Stimulated activated CD4-positive, alpha-beta T cell treated with anti-CD3 and anti-CD28 coated beads, Interleukin-15, amount 100 ng/mL, for 1 hour (primary cell): ENCODE data around the gene STAT5A.
A peak's percentile ranks its signal among the peaks of the same experiment; 100 is the strongest.
"Not testable (repeated sequence)": the region's sequence is repeated elsewhere in the genome, so short reads cannot be mapped to it uniquely, and the experiment has no call there.

Source experiments
- DNase-seq, 2 donors: peaks; one replicate each; pipeline ENCODE4 v3.0.0-alpha.2; 2020; ENCODE audit warnings: low read depth in 1 of 2, low spot score in 1 of 2

The STAT5A gene

DNA sequence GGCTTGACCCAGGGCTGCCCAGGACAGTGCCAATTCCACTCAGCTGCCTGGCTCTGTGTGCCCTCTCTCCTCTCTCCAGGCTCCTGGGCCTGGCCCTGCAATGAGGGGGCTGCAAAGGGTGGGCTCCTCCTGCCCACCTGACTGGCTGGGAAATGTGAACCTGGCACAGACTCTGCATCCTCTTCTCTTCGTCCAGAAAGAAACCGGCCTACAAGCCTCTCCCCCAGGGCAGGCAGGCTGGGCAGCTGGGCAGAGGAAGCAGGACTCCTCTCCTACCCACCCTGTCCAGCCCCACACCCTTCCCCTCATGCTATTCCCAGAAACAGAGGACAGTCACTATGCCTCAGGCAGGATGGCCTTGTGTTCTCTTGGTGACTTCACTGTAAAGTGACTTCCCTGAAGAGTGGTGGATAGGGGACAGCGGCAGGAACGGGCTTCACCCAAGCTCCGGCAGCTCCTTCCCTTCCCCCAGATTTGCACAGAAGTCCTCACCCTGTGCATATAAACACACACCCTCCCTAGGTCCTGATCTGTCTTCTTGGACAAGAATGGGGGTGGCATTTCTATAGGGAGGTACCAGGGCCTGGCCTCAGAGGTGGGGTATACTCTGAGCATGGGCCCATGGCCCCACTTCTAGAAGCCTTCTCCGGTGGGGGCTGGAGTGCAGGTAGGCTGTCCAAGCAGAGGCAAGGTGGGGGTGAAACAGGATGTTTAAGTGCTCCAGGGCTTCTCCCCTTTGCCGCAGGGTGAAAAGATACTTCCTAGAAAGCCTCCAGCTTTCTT, 4.9 kb upstream of the STAT5A start:
- no peak for DNase-seq

DNA sequence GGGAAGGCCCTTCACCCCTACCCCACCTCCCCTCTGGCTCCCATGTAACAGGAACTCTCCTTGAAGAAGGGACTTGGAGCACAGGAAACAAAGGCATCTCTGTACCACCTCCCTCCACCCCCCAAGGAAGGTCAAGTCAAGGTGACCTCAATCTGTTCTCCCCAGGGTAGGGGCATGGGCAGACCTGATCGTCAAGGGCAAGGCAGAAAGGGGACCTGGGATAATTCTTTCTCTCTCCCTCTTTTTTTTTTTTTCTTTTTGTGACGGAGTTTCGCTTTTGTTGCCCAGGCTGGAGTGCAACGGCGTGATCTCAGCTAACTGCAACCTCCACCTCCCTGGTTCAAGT, 4.3 kb upstream of the STAT5A start:
- DNase-seq = no peak

DNA sequence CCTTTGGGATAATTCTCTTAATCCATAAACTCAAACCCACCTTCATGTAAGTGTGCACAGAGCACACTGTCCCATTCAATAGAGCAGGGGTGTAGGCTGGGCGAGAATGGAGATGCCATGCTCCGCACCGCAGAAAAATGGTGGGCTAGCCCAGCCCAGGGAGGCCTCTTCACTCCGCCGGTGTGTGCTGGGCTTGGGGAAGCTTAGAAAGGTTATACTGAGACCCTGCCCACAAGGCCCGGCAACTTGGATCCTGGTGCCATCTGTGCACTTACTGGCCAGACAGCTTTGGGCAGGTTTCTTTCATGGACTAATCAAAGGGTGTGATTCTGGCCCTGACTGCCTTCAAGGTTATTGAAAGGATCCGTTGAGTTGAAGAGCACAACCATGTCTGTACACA, 3.7 kb upstream of the STAT5A start:
- DNase-seq = no peak

DNA sequence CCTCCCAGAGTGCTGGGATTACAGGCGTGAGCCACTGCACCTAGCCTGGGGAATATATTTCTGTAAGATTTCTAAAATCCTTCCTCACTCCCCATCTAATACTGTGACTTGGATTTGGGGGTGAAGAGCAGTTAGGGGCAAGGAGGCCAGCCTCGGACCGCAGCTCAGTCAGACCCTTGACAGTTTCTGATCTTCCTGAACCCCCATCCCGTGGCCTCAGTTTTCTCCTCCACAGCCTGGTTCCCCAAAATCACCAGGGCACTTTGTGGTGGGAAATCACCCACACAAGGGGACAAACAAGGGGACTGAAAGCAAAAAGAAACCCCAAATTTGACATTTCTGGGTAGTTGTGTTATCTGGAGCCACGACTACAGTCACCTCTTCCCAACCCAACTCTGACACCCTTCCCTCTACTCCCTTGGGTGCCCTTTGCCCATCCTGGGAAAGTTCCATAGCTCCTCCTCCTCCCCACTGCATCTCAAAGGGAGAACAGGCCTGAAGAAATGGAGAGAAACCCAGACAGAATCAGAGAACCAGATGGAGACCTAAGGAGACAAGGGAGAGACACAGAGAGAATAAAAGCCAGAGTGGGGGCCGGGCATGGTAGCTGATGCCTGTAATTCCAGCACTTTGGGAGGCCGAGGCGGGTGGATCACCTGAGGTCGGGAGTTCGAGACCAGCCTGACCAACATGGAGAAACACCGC, 2.8 kb upstream of the STAT5A start:
- DNase-seq = no peak

DNA sequence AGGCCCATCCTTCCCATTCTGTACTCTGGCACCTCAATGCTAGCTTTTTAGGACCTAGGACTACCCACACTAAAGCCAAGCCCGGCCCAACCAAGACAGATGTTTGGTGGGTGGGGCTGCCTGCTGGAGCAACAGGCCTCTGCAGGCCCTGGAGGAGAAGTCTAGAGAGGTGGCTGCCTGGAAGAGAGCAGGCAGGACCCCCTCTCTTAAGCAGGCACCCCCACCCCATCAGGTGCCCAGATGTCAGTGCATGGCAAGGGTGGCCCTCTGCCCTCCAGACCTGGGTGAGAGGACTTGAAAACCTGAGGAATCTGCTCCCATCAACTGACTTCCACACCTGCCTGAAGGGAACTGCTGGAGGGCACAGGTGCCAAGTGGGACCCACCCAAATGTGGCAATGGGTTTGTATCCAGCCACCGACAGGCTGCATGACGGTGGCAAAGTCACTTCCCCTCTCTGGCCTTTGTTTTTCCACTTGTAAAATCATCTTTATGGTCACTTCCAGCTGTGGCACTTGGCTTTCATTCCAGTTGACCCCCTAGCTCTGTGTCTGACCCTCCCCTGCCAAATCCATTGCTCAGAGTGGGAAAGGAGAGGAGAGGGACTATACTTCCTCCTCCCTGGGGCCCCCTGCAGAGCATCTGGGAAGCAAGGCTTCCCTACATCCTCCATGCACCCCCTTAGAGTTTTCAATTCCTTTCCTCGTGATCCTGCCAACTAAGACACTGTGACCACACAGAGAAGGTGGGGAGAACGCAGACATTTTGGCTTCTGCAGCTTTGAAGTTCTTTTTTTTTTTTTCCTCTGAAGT, 1.7 kb upstream of the STAT5A start:
- peak in 1 of 2 donors; percentile 16 for DNase-seq

DNA sequence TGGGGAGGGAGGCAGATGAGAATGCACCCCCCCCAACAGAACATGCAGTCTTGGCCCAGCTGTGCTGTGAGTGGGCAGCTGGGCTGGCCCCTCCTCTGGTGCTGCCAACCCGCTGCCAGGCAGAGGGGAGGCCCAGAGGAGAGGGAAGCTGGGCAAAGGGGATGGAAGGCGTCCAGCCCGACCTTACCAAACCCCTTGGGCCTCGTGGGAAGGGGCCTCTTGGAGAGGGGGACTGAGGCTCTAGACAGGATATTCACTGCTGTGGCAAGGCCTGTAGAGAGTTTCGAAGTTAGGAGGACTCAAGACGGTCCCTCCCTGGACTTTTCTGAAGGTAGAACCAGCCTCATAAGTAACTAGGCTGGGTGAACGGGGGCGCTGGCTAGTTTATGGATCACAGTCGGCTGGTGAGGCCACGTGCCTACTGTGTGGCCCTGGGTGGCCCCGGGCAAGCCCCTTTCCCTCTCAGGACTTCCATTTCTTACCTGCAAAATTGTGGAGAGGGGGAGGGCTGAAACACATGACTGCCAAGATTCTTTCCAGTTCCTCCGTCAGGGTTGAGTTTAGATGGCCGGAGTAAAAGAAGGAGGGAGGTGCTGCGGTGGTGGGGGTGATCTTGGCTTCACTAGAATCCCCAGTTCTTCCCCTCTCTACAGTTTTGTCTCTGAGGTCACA, 857 bp upstream of the STAT5A start:
- DNase-seq = peak in 1 of 2 donors; percentile 31

DNA sequence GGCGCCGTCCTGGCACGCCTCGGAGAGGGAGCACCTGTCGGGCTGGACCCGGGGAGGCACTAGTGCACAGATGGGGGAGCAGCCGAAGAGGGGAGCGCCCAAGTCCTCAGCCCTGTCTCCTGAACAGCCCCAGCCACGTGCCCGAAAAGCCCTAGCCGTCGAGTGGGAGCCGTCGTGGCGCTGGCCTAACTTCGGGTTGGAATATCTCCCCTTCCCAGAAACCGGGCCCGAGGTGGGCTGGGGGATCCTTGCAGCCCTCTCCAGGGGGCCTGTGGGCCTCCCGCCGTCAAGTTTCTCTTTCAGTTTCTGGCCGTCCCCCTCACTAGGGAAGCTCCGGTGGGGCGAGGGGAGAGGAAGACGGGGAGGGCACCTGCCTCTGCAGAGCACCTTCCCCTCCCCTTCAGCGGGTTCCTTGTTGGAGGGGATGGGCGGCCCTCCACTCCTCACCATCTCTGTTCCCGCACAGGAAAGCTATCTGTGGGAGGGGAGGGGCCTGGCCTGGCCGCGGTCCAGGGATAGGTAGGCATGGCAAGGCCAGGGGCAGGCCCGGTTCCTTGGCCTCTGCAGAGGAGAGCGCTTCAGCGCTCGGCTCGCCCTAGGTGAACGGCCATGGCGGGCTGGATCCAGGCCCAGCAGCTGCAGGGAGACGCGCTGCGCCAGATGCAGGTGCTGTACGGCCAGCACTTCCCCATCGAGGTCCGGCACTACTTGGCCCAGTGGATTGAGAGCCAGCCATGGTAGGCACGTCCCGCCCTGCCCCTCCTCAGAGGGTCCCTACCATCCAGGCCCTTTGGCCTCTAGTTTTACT, 709 bp downstream of the STAT5A start:
- peak; percentile 31 to 63 for DNase-seq

DNA sequence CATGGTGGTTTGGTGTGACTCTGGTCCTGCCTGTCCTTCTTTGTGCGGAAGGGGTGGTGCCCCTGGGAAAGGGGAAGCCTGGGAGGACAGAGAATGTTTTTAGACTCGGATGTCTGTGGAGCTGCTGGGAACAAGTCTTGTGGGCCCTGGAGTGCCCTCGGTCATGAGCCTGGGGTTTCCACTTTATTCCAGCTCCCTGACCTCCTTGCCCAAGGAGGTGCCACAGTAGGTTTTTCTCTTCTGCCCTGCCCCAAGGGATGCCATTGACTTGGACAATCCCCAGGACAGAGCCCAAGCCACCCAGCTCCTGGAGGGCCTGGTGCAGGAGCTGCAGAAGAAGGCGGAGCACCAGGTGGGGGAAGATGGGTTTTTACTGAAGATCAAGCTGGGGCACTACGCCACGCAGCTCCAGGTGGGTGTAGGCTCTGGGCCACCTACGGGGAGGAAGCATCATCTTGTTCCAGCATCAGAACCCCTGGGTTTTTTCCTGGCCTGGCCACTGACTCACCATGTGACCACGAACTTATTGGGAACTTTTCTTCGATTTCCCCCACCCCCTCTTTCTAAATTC, 1.4 kb downstream of the STAT5A start:
- DNase-seq = peak in 1 of 2 donors; percentile 63

DNA sequence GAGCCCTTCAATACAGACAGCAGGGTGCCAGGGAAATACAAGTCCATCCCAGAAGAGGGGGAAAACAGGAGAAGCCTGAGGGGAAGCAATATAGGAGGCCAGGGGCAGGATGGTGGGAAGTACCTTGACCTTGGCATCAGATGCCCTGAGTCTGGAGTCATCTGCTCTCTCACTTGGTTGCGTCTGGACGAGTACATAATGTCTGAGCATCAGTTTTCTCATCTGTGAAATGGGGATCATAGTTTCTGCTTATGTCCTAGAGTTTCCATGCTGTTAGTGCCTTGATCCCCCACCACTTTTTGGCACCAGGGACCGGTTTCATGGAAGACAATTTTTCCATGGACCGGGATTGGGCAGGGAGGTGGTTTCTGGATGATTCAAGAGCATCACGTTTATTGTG, 2.3 kb downstream of the STAT5A start:
- DNase-seq = no peak

DNA sequence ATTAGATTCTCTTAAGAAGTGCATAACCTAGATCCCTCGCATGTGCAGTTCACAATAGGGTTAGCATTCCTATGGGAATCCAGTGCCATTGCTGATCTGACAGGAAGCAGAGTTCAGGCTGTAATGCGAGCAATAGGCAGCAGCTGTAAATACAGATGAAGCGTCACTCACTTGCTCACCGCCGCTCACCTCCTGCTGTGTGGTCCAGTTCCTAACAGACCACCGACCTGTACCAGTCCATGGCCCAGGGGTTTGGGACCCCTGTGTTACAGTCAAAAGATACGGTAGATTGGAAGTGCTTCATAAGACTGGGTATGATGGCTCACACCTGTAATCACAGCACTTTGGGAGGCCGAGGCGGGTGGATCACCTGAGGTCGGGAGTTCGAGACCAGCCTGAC, 2.8 kb downstream of the STAT5A start:
- no peak for DNase-seq

DNA sequence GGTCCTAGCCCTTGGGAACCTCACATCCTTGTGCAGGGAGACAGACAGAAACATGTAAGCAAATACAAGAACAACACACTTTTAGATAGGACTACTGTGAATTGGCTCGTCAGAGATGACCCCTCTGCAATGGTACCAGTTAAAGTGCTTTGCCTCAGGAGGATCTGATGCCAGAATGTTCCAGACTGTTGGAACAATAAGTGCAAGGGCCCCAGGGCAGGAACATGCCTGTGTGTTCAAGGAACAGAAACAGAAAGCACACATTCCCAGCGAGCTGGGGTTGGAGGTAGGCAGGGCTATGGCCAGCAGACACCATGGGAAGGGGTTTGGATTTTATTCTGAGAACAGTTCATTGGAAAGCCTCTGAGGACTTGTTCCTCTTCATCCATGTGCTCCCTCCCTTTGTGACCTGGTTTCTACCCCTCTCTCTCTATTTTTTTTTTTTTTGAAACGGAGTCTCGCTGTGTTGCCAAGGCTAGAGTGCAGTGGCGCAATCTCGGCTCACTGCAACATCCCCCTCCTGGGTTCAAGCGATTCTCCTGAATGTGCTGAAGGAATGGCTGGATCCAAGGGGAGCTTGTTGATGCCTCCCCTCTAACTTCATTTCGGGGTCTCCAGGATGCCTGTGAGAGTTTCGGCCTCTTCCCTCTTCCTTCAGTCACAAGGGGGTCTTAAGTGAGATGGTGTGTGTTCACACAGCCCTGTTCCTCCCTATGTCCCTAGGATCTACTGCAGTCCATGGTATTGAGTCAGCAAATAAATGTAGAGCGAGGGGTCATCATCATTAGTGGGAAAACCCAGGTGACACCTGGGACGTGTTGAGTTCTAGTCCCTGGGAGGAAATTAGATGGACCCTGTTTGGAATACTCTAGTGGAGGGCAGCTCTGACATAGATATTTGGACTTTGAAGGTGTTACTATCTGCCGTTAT, 6.4 kb downstream of the STAT5A start:
- DNase-seq = no peak

DNA sequence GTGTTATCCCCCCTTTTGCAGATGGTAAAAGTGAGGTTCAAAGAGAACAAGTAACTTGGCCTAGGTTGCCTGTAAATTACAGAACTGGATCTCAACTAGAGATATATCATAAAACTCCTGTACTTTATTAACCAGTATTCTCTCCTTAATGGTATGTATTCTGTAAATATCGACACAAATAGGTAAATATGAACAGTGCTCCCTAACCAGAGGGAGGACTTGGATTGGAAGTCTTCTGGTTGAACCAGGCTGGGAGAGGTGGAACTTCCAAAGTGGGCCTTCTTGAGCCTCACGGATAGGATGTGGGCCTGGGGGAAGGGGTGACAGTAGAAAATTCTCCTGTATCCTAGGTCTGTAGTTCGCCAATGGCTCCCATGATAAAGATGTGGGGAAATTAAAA, 7.7 kb downstream of the STAT5A start:
- DNase-seq = no peak

DNA sequence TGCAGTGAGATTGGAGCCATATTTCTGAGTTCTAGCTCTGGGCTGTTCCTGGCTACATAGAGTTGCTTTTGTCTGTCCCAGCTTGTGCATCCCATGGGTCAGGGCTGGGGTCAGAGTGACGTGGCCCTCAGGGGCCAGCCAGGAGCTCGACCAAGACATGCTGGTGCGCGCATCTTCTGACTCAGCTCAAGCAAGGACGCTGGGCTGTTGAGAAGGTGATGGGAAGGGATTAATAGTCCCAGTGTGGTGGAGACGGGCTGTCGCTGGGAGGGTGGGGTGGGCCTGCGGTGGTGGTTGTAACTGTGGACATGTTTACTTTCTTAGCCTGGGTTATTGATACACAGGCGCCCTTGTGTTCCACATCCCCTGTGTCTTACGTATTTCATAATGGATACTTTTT, 9.5 kb downstream of the STAT5A start:
- not testable (repeated sequence) for DNase-seq

DNA sequence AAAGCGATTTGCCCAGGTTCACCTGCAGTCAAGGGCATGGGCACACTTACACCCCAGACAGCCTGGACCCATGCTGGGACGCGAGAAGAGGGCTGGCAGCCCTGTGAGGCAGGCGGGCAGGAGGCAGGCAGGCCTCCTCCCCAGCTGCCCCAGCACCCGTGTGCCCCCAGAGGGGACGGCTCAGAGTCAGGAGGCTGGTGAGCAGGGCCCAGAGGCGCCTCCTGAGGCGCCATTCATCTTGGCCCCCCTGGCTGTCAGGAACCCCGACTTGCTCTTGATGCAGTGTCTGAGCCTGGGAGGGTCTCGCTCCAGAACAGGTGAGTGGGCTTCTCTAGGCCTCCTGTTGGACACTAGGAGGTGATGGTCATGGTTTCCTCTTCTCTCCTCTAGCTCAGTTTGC, 11.1 kb downstream of the STAT5A start:
- not testable (repeated sequence) for DNase-seq

DNA sequence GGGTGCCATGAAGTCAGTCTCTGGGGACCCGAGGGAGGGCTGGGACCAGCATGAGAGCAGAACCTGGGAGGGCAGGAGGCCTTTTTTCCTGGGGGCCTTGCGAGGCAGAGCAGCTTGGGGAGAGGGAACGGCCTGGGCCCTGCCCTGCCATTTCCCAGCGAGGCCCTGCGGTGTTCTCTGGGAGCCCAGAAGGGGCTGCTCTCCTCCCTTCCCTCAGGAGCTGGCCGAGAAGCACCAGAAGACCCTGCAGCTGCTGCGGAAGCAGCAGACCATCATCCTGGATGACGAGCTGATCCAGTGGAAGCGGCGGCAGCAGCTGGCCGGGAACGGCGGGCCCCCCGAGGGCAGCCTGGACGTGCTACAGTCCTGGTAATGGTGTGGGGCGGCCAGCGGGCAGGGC, 11.6 kb downstream of the STAT5A start:
- DNase-seq = not testable (repeated sequence)

DNA sequence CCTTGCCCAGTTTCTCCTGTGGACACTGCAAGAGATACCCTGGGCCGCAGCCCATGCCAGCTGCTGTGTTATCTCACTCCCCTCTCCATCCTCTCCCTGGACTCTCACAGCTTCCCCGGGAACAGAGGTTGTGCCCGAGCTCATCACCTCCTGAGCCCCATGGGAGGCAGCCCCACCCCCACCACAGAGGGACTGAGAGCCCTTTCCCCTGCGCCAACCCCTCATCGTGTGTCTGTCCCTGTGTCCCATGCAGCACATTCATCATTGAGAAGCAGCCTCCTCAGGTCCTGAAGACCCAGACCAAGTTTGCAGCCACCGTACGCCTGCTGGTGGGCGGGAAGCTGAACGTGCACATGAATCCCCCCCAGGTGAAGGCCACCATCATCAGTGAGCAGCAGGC, 12.7 kb downstream of the STAT5A start:
- no peak for DNase-seq

DNA sequence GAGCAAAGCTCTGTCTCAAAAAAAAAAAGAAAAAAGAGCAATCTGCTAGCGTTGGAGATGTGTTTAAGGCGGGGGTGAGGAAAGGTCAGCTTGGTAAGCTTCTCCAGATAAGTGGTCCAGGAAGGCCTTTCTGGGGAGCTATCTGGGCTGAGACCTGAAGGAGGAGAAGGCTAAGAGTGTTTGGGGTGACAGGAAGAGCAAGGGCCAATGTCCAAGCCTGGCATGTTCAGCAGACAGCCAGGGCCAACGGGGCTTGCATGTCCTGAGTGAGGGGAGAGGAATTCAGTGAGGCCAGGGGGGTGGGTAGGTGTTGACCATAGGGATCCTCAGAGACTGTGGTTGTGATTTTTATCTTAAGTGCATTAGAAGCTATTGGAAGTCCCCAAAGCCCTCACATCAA, 15.4 kb downstream of the STAT5A start:
- DNase-seq = no peak

DNA sequence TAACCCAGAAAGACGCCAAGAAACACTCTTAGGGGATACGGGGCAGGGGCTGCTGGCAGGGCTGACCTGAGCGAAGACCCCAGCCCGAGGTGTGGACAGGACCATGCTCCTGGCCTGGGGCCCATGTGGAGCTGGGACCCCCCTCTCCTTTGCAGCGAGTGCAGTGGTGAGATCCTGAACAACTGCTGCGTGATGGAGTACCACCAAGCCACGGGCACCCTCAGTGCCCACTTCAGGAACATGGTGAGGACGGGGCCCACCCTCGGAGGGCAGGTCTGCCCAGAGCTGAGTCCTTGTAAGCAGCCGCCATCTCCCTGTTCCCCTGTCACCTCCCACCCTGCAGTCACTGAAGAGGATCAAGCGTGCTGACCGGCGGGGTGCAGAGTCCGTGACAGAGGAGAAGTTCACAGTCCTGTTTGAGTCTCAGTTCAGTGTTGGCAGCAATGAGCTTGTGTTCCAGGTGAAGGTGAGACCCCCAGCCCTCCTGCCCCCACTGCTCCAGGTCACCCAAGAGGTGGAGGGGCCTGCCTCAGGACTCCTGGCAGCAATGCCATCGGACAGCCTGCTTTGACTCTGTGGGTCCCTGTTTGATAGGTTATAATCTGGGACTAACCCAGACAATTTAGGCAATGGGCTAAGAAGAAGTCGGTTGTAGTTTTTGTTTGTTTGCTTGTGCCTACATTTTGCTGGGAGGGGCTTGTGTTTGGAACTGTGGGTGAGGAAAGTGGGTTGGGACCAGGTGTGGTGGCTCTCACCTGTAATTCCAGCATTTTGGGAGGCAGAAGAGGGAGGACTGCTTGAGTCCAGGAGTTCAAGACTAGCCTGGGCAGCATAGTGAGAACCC, 16.1 kb downstream of the STAT5A start:
- no peak for DNase-seq
